Sigmoid colon (tissue), 4 donors: ENCODE measurements around the gene PCP4.

Source experiments
- EP300 ChIP-seq, 4 donors: sonication (generic); formaldehyde crosslinking; IDR thresholded peaks; one replicate each; pipeline ENCODE4 v1.6.1; 2017; ENCODE audit warnings: antibody characterized with exemption in 4 of 4
- POLR2A ChIP-seq, 2 donors: fragments of 450-650 bp; IDR thresholded peaks; one replicate each; pipeline ENCODE4 v1.6.1; 2016; ENCODE audit warnings: antibody characterized with exemption in 2 of 2, mild to moderate bottlenecking in 2 of 2, moderate library complexity in 2 of 2
- TF ChIP-seq, protein P1 (sequence below), 4 experiments: fragments of 450-650 bp in 3 of 4; fragments of 200-600 bp in 1 of 4; IDR thresholded peaks; one replicate each; pipeline ENCODE4 v1.5.1; 2016 to 2019; ENCODE audit warnings: antibody characterized with exemption in 4 of 4, mild to moderate bottlenecking in 3 of 4, moderate library complexity in 2 of 4

DNA sequence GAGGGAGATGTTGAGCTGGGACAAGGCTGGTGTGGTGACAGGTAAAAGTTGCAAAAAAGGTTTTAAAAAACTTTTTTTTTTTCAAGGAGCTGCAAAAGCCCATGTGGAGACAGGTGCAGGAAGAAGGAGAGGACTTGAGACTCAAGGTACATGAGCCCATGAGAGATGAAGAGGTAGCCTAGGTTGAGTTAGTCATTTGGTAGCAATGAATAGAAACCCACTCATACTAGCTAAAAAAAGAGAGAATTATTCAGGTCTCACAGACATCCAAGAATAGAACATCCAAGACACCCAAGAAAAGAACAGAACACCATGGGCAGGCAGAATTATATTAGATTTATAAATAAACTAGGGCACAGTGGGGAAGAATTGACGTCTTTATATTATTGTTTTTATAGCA lies 65.1 kb downstream of the PCP4 start:
- TF ChIP-seq POLR2A (IDR thresholded peaks at IDR 0.05) (no peak), EP300 (IDR thresholded peaks at IDR 0.05) (no peak)
- TF ChIP-seq, protein P1, sequence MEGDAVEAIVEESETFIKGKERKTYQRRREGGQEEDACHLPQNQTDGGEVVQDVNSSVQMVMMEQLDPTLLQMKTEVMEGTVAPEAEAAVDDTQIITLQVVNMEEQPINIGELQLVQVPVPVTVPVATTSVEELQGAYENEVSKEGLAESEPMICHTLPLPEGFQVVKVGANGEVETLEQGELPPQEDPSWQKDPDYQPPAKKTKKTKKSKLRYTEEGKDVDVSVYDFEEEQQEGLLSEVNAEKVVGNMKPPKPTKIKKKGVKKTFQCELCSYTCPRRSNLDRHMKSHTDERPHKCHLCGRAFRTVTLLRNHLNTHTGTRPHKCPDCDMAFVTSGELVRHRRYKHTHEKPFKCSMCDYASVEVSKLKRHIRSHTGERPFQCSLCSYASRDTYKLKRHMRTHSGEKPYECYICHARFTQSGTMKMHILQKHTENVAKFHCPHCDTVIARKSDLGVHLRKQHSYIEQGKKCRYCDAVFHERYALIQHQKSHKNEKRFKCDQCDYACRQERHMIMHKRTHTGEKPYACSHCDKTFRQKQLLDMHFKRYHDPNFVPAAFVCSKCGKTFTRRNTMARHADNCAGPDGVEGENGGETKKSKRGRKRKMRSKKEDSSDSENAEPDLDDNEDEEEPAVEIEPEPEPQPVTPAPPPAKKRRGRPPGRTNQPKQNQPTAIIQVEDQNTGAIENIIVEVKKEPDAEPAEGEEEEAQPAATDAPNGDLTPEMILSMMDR (IDR thresholded peaks at IDR 0.05): no peak
